ENCODE results near the gene PFDN2. TPM values are rescaled to one million over a fixed set of nuclear protein-coding genes. Genes with fewer than 3 reads are reported as not detected.

Gene PFDN2
- 31.4 and 45.7 TPM in 2 replicates for total RNA-seq

GRCh38 chr1:161117759-161118581 lies at the start of gene PFDN2, which contains the start of gene NIT1:
PFDN2 (minus strand) TSS chr1:161118037; CDS start chr1:161118026, 11 bp downstream.
NIT1 (plus strand) TSS chr1:161118105; CDS start chr1:161118177, 72 bp downstream.

GRCh38 chr1:161165742-161166668 lies 48.2 kb upstream of the PFDN2 start, which contains the start of gene PPOX:
PPOX (plus strand) TSS chr1:161166426; CDS start chr1:161166848, 422 bp downstream.

GRCh38 chr1:161159087-161159912 lies 41.5 kb upstream of the PFDN2 start, which contains the start of gene USP21:
USP21 (plus strand) TSS chr1:161159500; CDS start chr1:161160641, 1,141 bp downstream.

GRCh38 chr1:161153682-161154337 lies 36.0 kb upstream of the PFDN2 start, which contains the start of gene UFC1:
UFC1 (plus strand) TSS chr1:161153978; CDS start chr1:161153998, 20 bp downstream.

GRCh38 chr1:161132410-161133219 lies 14.8 kb upstream of the PFDN2 start, which contains the start of gene DEDD:
DEDD (minus strand) TSS chr1:161132667; CDS start chr1:161124462, 8,205 bp downstream.

GRCh38 chr1:161098210-161099068 lies 19.4 kb downstream of the PFDN2 start, which contains the start of gene KLHDC9:
KLHDC9 (plus strand) TSS chr1:161098361; CDS start chr1:161098536, 175 bp downstream.

GRCh38 chr1:161089251-161089924 lies 28.4 kb downstream of the PFDN2 start, which contains the start of gene NECTIN4:
NECTIN4 (minus strand) TSS chr1:161089558; CDS start chr1:161089296, 262 bp downstream.

GRCh38 chr1:161069731-161070270 lies 48.0 kb downstream of the PFDN2 start, which contains the start of gene ARHGAP30:
ARHGAP30 (minus strand) TSS chr1:161069891; CDS start chr1:161069624, 267 bp downstream.

Other genes starting within 250 kb of the PFDN2 start
- not detected in 2 replicates for gene ITLN1, start 232.9 kb downstream of the PFDN2 start, total RNA-seq
- gene ITLN2, start 163.2 kb downstream of the PFDN2 start, total RNA-seq = not detected in 2 replicates
- gene F11R, start 96.9 kb downstream of the PFDN2 start, total RNA-seq = 84.2 and 331 TPM in 2 replicates
- 3.8 TPM in 1 of 2 replicates, not detected in the other for gene TSTD1, start 79.1 kb downstream of the PFDN2 start, total RNA-seq
- gene USF1, start 72.1 kb downstream of the PFDN2 start, total RNA-seq = 104 and 119 TPM in 2 replicates
- gene ARHGAP30, start 48.1 kb downstream of the PFDN2 start, total RNA-seq = not detected in 2 replicates
- 0.31 and 0.32 TPM in 2 replicates for gene NECTIN4, start 28.5 kb downstream of the PFDN2 start, total RNA-seq
- 1.5 and 1.6 TPM in 2 replicates for gene KLHDC9, start 19.7 kb downstream of the PFDN2 start, total RNA-seq
- gene NIT1, start 68 bp upstream of the PFDN2 start, total RNA-seq = 10.8 and 12.5 TPM in 2 replicates
- 21.7 and 47.4 TPM in 2 replicates for gene DEDD, start 14.6 kb upstream of the PFDN2 start, total RNA-seq
- gene UFC1, start 35.9 kb upstream of the PFDN2 start, total RNA-seq = 119 and 137 TPM in 2 replicates
- gene USP21, start 41.5 kb upstream of the PFDN2 start, total RNA-seq = 3.6 and 7.8 TPM in 2 replicates
- 13.7 and 15.4 TPM in 2 replicates for gene PPOX, start 48.4 kb upstream of the PFDN2 start, total RNA-seq
- gene B4GALT3, start 59.5 kb upstream of the PFDN2 start, total RNA-seq = 16.0 and 29.8 TPM in 2 replicates
- gene ADAMTS4, start 81.0 kb upstream of the PFDN2 start, total RNA-seq = 9.7 and 9.9 TPM in 2 replicates
- gene NDUFS2, start 84.3 kb upstream of the PFDN2 start, total RNA-seq = 139 and 183 TPM in 2 replicates
- 0.16 TPM in 1 of 2 replicates, not detected in the other for gene FCER1G, start 97.3 kb upstream of the PFDN2 start, total RNA-seq
- not detected in 2 replicates for gene APOA2, start 105.6 kb upstream of the PFDN2 start, total RNA-seq
- gene TOMM40L, start 108.0 kb upstream of the PFDN2 start, total RNA-seq = 14.2 and 18.3 TPM in 2 replicates
- gene NR1I3, start 120.2 kb upstream of the PFDN2 start, total RNA-seq = not detected in 2 replicates
- gene PCP4L1, start 140.7 kb upstream of the PFDN2 start, total RNA-seq = not detected in 2 replicates
- 0.76 and 0.81 TPM in 2 replicates for gene MPZ, start 191.9 kb upstream of the PFDN2 start, total RNA-seq
- 6.3 and 23.0 TPM in 2 replicates for gene SDHC, start 196.3 kb upstream of the PFDN2 start, total RNA-seq
- not detected in 2 replicates for gene CFAP126, start 249.8 kb upstream of the PFDN2 start, total RNA-seq

Data from bladder microvascular endothelial cell (primary cell).